H9 (cell line): ENCODE measurements around the gene ENC1. TPM values are rescaled to one million over a fixed set of nuclear protein-coding genes. Genes with fewer than 3 reads are reported as not detected.

ENCODE experiments used
- DNase-seq: peaks from one replicate; pipeline ENCODE4 v3.0.0-alpha.2; 2017
- H2AFZ ChIP-seq: one replicate; pipeline ENCODE4 v1.6.1; 2013; ENCODE audit warnings: mild to moderate bottlenecking, low read length, control low read depth, moderate library complexity
- H2AK5ac ChIP-seq: 2 replicates; pipeline ENCODE4 v1.6.1; 2013; ENCODE audit warnings: low read length, control low read depth, mixed read lengths; ENCODE audit not compliant: insufficient read length
- H2BK120ac ChIP-seq: one replicate; pipeline ENCODE4 v1.6.1; 2013; ENCODE audit warnings: low read depth, mild to moderate bottlenecking, low read length, control low read depth, inconsistent platforms; ENCODE audit not compliant: poor library complexity, severe bottlenecking
- H2BK12ac ChIP-seq: 2 replicates; pipeline ENCODE4 v1.6.1; 2013; ENCODE audit warnings: low read length, control low read depth, mixed read lengths, low read depth; ENCODE audit not compliant: insufficient read length
- H2BK15ac ChIP-seq: 2 replicates; pipeline ENCODE4 v1.6.1; 2013; ENCODE audit warnings: low read depth, low read length, control low read depth
- H2BK20ac ChIP-seq: one replicate; pipeline ENCODE4 v1.6.1; 2013; ENCODE audit warnings: low read depth, mild to moderate bottlenecking, low read length, control low read depth, inconsistent platforms; ENCODE audit not compliant: poor library complexity, severe bottlenecking
- H2BK5ac ChIP-seq: 2 replicates; pipeline ENCODE4 v1.6.1; 2013; ENCODE audit warnings: low read length, control low read depth, mixed read lengths; ENCODE audit not compliant: insufficient read length
- H3K14ac ChIP-seq: 2 replicates; pipeline ENCODE4 v1.6.1; 2013; ENCODE audit warnings: low read length, control low read depth; ENCODE audit not compliant: insufficient read depth
- H3K18ac ChIP-seq: 2 replicates; pipeline ENCODE4 v1.6.1; 2013; ENCODE audit warnings: low read depth, mild to moderate bottlenecking, mixed read lengths, low read length, control low read depth; ENCODE audit not compliant: insufficient read length
- H3K23ac ChIP-seq: 2 replicates; pipeline ENCODE4 v1.6.1; 2013; ENCODE audit warnings: low read length, control low read depth, mixed read lengths, low read depth; ENCODE audit not compliant: insufficient read length
- H3K23me2 ChIP-seq: 2 replicates; pipeline ENCODE4 v1.6.1; 2013; ENCODE audit warnings: low read depth, mild to moderate bottlenecking, mixed read lengths, low read length, control low read depth; ENCODE audit not compliant: insufficient read length, poor library complexity, severe bottlenecking
- H3K27ac ChIP-seq: 2 replicates; pipeline ENCODE4 v1.5.1; 2013; ENCODE audit warnings: low read length, control low read depth, mixed read lengths, low read depth; ENCODE audit not compliant: insufficient read length
- H3K27me3 ChIP-seq: 2 replicates; pipeline ENCODE4 v1.6.1; 2013; ENCODE audit warnings: low read length, control low read depth, inconsistent platforms; ENCODE audit not compliant: insufficient read depth
- H3K4ac ChIP-seq: 2 replicates; pipeline ENCODE4 v1.6.1; 2013; ENCODE audit warnings: low read depth, mild to moderate bottlenecking, control low read depth, inconsistent platforms, low read length, moderate library complexity
- H3K4me1 ChIP-seq: 2 replicates; pipeline ENCODE4 v1.6.1; 2013; ENCODE audit warnings: low read length, control low read depth, inconsistent platforms; ENCODE audit not compliant: insufficient read depth
- H3K4me2 ChIP-seq: 2 replicates; pipeline ENCODE4 v1.6.1; 2013; ENCODE audit warnings: low read length, control low read depth, mixed read lengths; ENCODE audit not compliant: insufficient read length, insufficient read depth
- H3K56ac ChIP-seq: 2 replicates; pipeline ENCODE4 v1.6.1; 2013; ENCODE audit warnings: low read depth, mild to moderate bottlenecking, mixed read lengths, low read length, control low read depth; ENCODE audit not compliant: insufficient read length
- H3K79me1 ChIP-seq: 2 replicates; pipeline ENCODE4 v1.6.1; 2013; ENCODE audit warnings: low read depth, mild to moderate bottlenecking, moderate library complexity, low read length, control low read depth, inconsistent platforms; ENCODE audit not compliant: insufficient read depth, poor library complexity, severe bottlenecking
- H3K79me2 ChIP-seq: 2 replicates; pipeline ENCODE4 v1.6.1; 2013; ENCODE audit warnings: low read length, control low read depth, inconsistent platforms; ENCODE audit not compliant: insufficient read depth
- H3K9ac ChIP-seq: 2 replicates; pipeline ENCODE4 v1.6.1; 2013; ENCODE audit warnings: low read length, control low read depth, mixed read lengths; ENCODE audit not compliant: insufficient read length; ENCODE audit errors: extremely low read depth
- H3K9me3 ChIP-seq: one replicate; pipeline ENCODE4 v1.6.1; 2013; ENCODE audit warnings: low read depth, low read length, inconsistent platforms; ENCODE audit not compliant: control insufficient read depth
- H3T11ph ChIP-seq: one replicate; pipeline ENCODE4 v1.6.1; 2013; ENCODE audit warnings: mild to moderate bottlenecking, low read length, control low read depth, inconsistent platforms
- H4K20me1 ChIP-seq: one replicate; pipeline ENCODE4 v1.6.1; 2013; ENCODE audit not compliant: control insufficient read depth, insufficient read length, insufficient read depth
- H4K5ac ChIP-seq: 2 replicates; pipeline ENCODE4 v1.6.1; 2013; ENCODE audit warnings: low read depth, mild to moderate bottlenecking, mixed read lengths, low read length, control low read depth; ENCODE audit not compliant: insufficient read length
- H4K8ac ChIP-seq: replicated peaks from 2 replicates; pipeline ENCODE4 v1.6.1; 2013; ENCODE audit warnings: low read length, control low read depth, mixed read lengths, low read depth; ENCODE audit not compliant: insufficient read length
- H4K91ac ChIP-seq: 2 replicates; pipeline ENCODE4 v1.6.1; 2013; ENCODE audit warnings: low read depth, mild to moderate bottlenecking, moderate library complexity, mixed read lengths, low read length, control low read depth; ENCODE audit not compliant: insufficient read length
- H3K27ac Mint-ChIP-seq, 3 experiments: 2 replicates in 2 of 3; 3 replicates in 1 of 3; pipeline ENCODE4 v1.8.0; 2020 to 2021; ENCODE audit warnings: mixed read lengths in 3 of 3, mild to moderate bottlenecking in 1 of 3, moderate library complexity in 1 of 3
- H3K27me3 Mint-ChIP-seq: 2 replicates; pipeline ENCODE4 v1.8.0; 2021; ENCODE audit warnings: low read depth, mild to moderate bottlenecking, moderate library complexity, mixed read lengths
- H3K36me3 Mint-ChIP-seq, 3 experiments: 2 replicates in 2 of 3; 3 replicates in 1 of 3; pipeline ENCODE4 v1.8.0; 2020 to 2021; ENCODE audit warnings: low read depth in 3 of 3, mixed read lengths in 3 of 3; ENCODE audit not compliant: insufficient read depth in 1 of 3
- H3K4me1 Mint-ChIP-seq, 2 experiments: 2 replicates each; pipeline ENCODE4 v1.8.0; 2020; ENCODE audit warnings: mixed read lengths in 2 of 2
- H3K4me3 Mint-ChIP-seq, 2 experiments: 2 replicates in 1 of 2; 3 replicates in 1 of 2; pipeline ENCODE4 v1.8.0; 2020 to 2021; ENCODE audit warnings: mild to moderate bottlenecking in 2 of 2, mixed read lengths in 2 of 2, moderate library complexity in 1 of 2
- H3K9me3 Mint-ChIP-seq, 2 experiments: 2 replicates in 1 of 2; 3 replicates in 1 of 2; pipeline ENCODE4 v1.8.0; 2020; ENCODE audit warnings: mild to moderate bottlenecking in 2 of 2, mixed read lengths in 2 of 2, moderate library complexity in 1 of 2
- CTCF ChIP-seq: fragments of 200-600 bp; sonication (generic); conservative IDR thresholded peaks from 3 replicates; pipeline ENCODE4 v1.8.0; 2021; ENCODE audit warnings: antibody characterized with exemption, mild to moderate bottlenecking
- WGBS: extraction: QIAGEN DNeasy Blood & Tissue Kit; methylation state at CpG from one replicate; pipeline ENCODE4 v1.1.7; 2013; ENCODE audit warnings: missing lambda C conversion rate, low lambda C conversion rate, mixed read lengths; ENCODE audit not compliant: insufficient read length; ENCODE audit errors: extremely low coverage; 5-methylcytosine and 5-hydroxymethylcytosine counted together
- total RNA-seq: library from RNA; stranded (reverse); gene quantifications from 2 replicates; pipeline ENCODE4 v1.2.1, GENCODE V29; 2021

The ENC1 gene
- total RNA-seq, 1 experiment from 2014 or later: 14.4 TPM

GRCh38 chr5:74640954-74641734, 616 bp upstream of the ENC1 start:
- no peak overlapping the region for H2BK12ac ChIP-seq
- H3K4me1 Mint-ChIP-seq: peaks cover 21 to 26% of the 10 kb centered on the region in 2 experiments
- peak overlapping the region; percentile 96 for H3K4me2 ChIP-seq
- no peak overlapping the region for H2BK5ac ChIP-seq
- no peak overlapping the region for H2BK120ac ChIP-seq
- no peak overlapping the region for H4K8ac ChIP-seq
- no peak overlapping the region for H3K27ac ChIP-seq
- no peaks in the 10 kb centered on the region for H3K79me1 ChIP-seq
- no peaks in the 10 kb centered on the region for H3K9me3 Mint-ChIP-seq
- H3K9ac ChIP-seq: no peak overlapping the region
- H3K36me3 Mint-ChIP-seq: peaks cover under 1 to 8% (median under 1%) of the 10 kb centered on the region in 3 experiments; a peak in 6 of 7 replicates
- no peak overlapping the region for H2BK20ac ChIP-seq
- no peak overlapping the region for H3K18ac ChIP-seq
- peaks cover 4% of the 10 kb centered on the region; the same call in 1 of the 2 replicates for H3K4me1 ChIP-seq
- no CpG with 5 or more reads among the region's 47 CpGs for WGBS
- peaks cover 58% of the 10 kb centered on the region for H3K27me3 Mint-ChIP-seq
- no peak overlapping the region for H2BK15ac ChIP-seq
- peak overlapping the region; percentile 26; the same call in 1 of the 2 replicates for H3K14ac ChIP-seq
- no peak overlapping the region for H4K91ac ChIP-seq
- H3K9me3 ChIP-seq: no peaks in the 10 kb centered on the region
- no peak overlapping the region for H4K5ac ChIP-seq
- peak overlapping the region in 1 of 3 experiments; percentile 44; a peak in 3 of 7 replicates for H3K27ac Mint-ChIP-seq
- H2AFZ ChIP-seq: no peak overlapping the region
- H3K27me3 ChIP-seq: peaks cover 3% of the 10 kb centered on the region; the same call in 1 of the 2 replicates
- H3T11ph ChIP-seq: no peak overlapping the region
- H3K4ac ChIP-seq: no peak overlapping the region
- no peak overlapping the region for H3K23ac ChIP-seq
- peaks cover 2% of the 10 kb centered on the region; the same call in 1 of the 2 replicates for H3K79me2 ChIP-seq
- no peaks in the 10 kb centered on the region for H4K20me1 ChIP-seq
- DNase-seq: peak; percentile 84
- H2AK5ac ChIP-seq: no peak overlapping the region
- H3K23me2 ChIP-seq: peaks cover 27% of the 10 kb centered on the region
- peak overlapping the region; percentile 86 to 98 for H3K4me3 Mint-ChIP-seq
- H3K56ac ChIP-seq: no peak overlapping the region
- no peak for TF ChIP-seq CTCF
